Stimulated activated naive CD8-positive, alpha-beta T cell treated with anti-CD3 and anti-CD28 coated beads, Interleukin-15, Interleukin-2, amounts not matched to agents 100 ng/mL and 50 ng/mL, for 24 hours (primary cell): Measurements from ENCODE around the gene SLC34A1.

Experiments used
- H3K27ac Mint-ChIP-seq: one replicate; pipeline ENCODE4 v1.8.0; 2021; ENCODE audit warnings: mild to moderate bottlenecking, mixed read lengths
- H3K27me3 Mint-ChIP-seq: one replicate; pipeline ENCODE4 v1.8.0; 2021; ENCODE audit warnings: mixed read lengths
- H3K36me3 Mint-ChIP-seq: one replicate; pipeline ENCODE4 v1.8.0; 2021; ENCODE audit warnings: low read depth, mixed read lengths
- H3K4me1 Mint-ChIP-seq: one replicate; pipeline ENCODE4 v1.8.0; 2021; ENCODE audit warnings: low read depth, mixed read lengths
- H3K4me3 Mint-ChIP-seq: one replicate; pipeline ENCODE4 v1.8.0; 2021; ENCODE audit warnings: mild to moderate bottlenecking, mixed read lengths
- H3K9me3 Mint-ChIP-seq: one replicate; pipeline ENCODE4 v1.8.0; 2021; ENCODE audit warnings: mixed read lengths

SLC34A1 gene

GRCh38 chr5:177431317-177432142 is 47.3 kb downstream of the SLC34A1 start:
- H3K27ac Mint-ChIP-seq: peak overlapping the region; percentile 97
- peak overlapping the region; percentile 95 for H3K4me3 Mint-ChIP-seq
- peaks cover 69% of the 10 kb centered on the region for H3K36me3 Mint-ChIP-seq
- no peaks in the 10 kb centered on the region for H3K9me3 Mint-ChIP-seq
- no peaks in the 10 kb centered on the region for H3K27me3 Mint-ChIP-seq
- peaks cover 85% of the 10 kb centered on the region for H3K4me1 Mint-ChIP-seq

- H3K27ac Mint-ChIP-seq: peak overlapping the region; percentile 97
- peaks cover 93% of the 10 kb centered on the region for H3K4me1 Mint-ChIP-seq
- no peaks in the 10 kb centered on the region for H3K9me3 Mint-ChIP-seq
- no peaks in the 10 kb centered on the region for H3K27me3 Mint-ChIP-seq
- H3K4me3 Mint-ChIP-seq: peak overlapping the region; percentile 95
- H3K36me3 Mint-ChIP-seq: peaks cover 76% of the 10 kb centered on the region
These were observed 48.1 kb downstream of the SLC34A1 start for GRCh38 chr5:177432143-177432838.

GRCh38 chr5:177432839-177433657 is 48.8 kb downstream of the SLC34A1 start:
- Mint-ChIP-seq H3K27ac (peak overlapping the region; percentile 85), H3K36me3 (peaks cover 79% of the 10 kb centered on the region), H3K4me1 (peaks cover 94% of the 10 kb centered on the region), H3K27me3 (no peaks in the 10 kb centered on the region), H3K9me3 (no peaks in the 10 kb centered on the region), H3K4me3 (peak overlapping the region; percentile 48)

DNA sequence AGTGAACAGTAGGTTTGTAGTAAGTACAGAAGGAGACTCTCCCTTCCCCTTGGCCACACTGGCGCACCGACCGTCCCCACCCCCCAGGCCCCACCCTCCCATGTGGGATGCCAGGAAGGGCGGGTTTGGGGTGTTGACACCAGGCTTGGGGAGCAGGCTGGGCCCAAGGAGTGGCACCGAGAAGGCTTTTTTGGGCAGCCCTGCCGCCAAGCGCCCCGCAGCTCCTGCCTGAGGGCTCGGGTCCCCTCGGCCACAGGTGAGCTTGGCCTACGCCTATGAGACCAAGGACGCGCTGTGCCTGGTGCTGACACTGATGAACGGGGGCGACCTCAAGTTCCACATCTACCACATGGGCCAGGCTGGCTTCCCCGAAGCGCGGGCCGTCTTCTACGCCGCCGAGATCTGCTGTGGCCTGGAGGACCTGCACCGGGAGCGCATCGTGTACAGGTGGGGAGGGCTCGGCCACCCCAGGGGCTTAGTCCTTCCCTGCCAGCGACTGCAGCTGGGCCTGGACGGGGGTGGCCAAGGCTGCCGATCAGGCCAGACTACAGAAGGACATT is 49.5 kb downstream of the SLC34A1 start:
- Mint-ChIP-seq H3K4me1 (peaks cover 87% of the 10 kb centered on the region), H3K27ac (peak overlapping the region; percentile 85), H3K36me3 (peaks cover 81% of the 10 kb centered on the region), H3K27me3 (no peaks in the 10 kb centered on the region), H3K4me3 (peak overlapping the region; percentile 35), H3K9me3 (no peaks in the 10 kb centered on the region)

DNA sequence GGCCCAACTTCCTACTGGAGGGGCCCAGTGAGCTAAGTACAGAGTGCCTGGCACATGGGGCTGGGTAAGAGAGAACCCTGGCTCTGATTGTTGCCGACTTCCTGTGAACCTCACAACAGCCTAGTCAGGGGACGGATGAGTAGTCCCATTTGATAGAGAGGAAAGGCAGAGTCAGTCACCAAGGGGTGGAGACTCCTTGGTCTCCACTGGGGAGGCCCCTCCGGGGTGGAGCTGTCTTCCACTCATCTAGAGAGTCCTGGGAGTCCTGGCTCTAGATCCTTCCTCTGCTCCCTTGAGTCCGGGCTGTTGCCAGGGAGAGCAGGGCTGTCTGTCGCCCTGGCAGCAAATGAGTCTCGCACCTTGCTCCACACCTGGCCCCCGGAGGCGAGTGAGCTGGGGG is 50.2 kb downstream of the SLC34A1 start:
- H3K27me3 Mint-ChIP-seq: no peaks in the 10 kb centered on the region
- peaks cover 85% of the 10 kb centered on the region for H3K4me1 Mint-ChIP-seq
- H3K36me3 Mint-ChIP-seq: peaks cover 80% of the 10 kb centered on the region
- peak overlapping the region; percentile 84 for H3K27ac Mint-ChIP-seq
- H3K9me3 Mint-ChIP-seq: no peaks in the 10 kb centered on the region
- H3K4me3 Mint-ChIP-seq: peak overlapping the region; percentile 57

DNA sequence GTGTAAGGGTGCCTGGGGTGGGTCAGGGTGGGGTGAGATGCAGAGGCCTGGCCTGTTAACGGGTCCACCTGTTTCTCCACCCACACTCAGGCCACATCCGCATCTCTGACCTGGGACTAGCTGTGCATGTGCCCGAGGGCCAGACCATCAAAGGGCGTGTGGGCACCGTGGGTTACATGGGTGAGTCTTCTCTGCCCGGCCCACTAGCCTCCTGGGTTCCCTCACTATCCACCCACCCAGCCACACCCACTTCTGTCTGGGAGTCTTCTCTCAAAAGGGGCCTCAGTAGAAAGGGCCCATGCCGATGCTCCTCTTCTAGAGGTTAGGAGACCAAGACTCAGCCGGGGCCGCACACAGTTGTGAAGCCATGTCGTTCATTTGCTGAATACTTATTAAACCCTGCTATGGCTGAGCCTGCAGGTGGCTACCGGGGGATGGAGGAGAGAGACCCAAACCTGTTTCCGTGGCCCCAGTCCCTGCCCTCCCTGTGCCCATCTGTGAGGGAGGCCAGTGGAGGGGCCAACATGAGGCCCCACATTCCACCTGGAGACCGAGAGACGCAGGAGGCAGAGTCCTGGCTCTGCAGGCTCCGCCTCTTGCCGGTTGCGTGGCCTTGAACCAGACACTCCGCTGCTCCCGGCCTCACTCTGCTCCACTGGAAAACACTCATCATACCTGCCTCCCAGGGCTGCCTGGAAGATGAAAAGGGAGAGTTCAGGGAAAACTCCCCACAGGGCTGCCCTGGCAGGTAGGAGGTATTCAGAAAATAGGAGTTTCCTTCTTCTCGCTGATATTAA is 50.9 kb downstream of the SLC34A1 start:
- Mint-ChIP-seq H3K27me3 (no peaks in the 10 kb centered on the region), H3K4me3 (no peak overlapping the region), H3K36me3 (peaks cover 79% of the 10 kb centered on the region), H3K4me1 (peaks cover 85% of the 10 kb centered on the region), H3K27ac (no peak overlapping the region), H3K9me3 (no peaks in the 10 kb centered on the region)

DNA sequence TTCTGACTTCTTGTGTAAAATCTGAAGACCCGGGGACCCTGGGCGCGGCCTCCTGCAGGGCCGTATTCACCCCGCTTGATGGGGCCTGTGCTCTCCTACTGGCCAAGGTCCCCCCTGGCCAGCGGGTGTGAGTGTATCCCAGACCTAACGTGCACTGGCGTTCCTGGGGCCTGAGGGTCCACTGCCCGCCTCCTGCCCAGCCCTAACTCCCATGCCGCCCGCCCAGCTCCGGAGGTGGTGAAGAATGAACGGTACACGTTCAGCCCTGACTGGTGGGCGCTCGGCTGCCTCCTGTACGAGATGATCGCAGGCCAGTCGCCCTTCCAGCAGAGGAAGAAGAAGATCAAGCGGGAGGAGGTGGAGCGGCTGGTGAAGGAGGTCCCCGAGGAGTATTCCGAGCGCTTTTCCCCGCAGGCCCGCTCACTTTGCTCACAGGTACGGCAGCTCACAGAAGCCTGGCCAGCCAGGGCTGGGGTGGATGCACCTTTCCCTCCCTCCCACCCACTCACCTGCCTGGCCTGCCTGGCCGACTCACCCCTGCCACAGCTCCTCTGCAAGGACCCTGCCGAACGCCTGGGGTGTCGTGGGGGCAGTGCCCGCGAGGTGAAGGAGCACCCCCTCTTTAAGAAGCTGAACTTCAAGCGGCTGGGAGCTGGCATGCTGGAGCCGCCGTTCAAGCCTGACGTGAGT is 51.8 kb downstream of the SLC34A1 start:
- Mint-ChIP-seq H3K9me3 (no peaks in the 10 kb centered on the region), H3K27me3 (no peaks in the 10 kb centered on the region), H3K36me3 (peaks cover 71% of the 10 kb centered on the region), H3K4me3 (no peak overlapping the region), H3K27ac (no peak overlapping the region), H3K4me1 (peaks cover 82% of the 10 kb centered on the region)

DNA sequence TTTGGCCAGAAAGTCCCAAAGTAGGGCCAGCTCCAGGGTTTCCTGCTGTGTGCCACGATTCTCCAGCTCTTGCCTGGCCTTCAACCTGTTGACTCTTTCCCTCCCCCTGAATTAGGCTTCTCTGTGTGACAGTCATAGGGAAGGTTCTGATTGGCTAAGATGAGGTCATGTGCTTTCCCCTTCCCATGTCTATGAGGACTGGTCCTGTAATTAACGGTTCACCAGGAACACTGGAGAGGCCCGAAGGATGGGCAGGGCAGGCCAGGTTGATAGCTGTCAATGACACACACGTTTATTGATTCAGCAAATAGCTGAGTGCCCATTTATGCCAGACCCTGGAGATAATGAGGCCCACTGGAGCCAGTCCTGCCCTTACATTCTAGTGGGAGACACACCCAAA is 53.4 kb downstream of the SLC34A1 start:
- peaks cover 70% of the 10 kb centered on the region for H3K4me1 Mint-ChIP-seq
- peaks cover 70% of the 10 kb centered on the region for H3K36me3 Mint-ChIP-seq

DNA sequence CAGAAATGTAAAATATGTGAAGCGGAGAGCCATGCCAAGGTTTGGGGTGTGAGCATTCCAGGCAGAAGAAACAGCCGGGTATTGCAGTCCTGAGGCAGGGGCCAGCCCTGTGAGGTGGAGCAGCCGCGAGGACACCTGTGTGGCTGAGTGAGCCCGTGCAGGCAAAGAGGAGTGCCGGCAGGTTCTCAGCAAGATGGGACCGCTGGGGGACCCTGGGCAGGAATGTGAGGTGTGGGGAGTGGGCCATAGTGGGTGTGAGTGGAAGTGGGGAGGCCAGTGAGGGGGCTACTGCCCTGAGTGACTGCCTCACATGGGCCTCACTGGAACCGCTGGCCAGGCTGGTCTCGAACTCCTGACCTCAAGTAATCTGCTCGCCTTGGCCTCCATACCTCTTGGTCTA is 54.2 kb downstream of the SLC34A1 start:
- peaks cover 61% of the 10 kb centered on the region for H3K4me1 Mint-ChIP-seq
- no peak overlapping the region for H3K4me3 Mint-ChIP-seq
- peaks cover 67% of the 10 kb centered on the region for H3K36me3 Mint-ChIP-seq
- no peaks in the 10 kb centered on the region for H3K9me3 Mint-ChIP-seq
- H3K27me3 Mint-ChIP-seq: no peaks in the 10 kb centered on the region
- no peak overlapping the region for H3K27ac Mint-ChIP-seq

More for the DNA sequence above, 53.4 kb downstream of the SLC34A1 start:
- Mint-ChIP-seq H3K27ac (peak overlapping the region; percentile 36), H3K27me3 (no peaks in the 10 kb centered on the region), H3K4me3 (no peak overlapping the region), H3K9me3 (no peaks in the 10 kb centered on the region)

GRCh38 chr5:177439518-177440053 is 55.4 kb downstream of the SLC34A1 start:
- H3K36me3 Mint-ChIP-seq: peaks cover 56% of the 10 kb centered on the region
- peaks cover 59% of the 10 kb centered on the region for H3K4me1 Mint-ChIP-seq
- no peaks in the 10 kb centered on the region for H3K9me3 Mint-ChIP-seq
- no peaks in the 10 kb centered on the region for H3K27me3 Mint-ChIP-seq
- H3K4me3 Mint-ChIP-seq: peak overlapping the region; percentile 20
- H3K27ac Mint-ChIP-seq: peak overlapping the region; percentile 82

DNA sequence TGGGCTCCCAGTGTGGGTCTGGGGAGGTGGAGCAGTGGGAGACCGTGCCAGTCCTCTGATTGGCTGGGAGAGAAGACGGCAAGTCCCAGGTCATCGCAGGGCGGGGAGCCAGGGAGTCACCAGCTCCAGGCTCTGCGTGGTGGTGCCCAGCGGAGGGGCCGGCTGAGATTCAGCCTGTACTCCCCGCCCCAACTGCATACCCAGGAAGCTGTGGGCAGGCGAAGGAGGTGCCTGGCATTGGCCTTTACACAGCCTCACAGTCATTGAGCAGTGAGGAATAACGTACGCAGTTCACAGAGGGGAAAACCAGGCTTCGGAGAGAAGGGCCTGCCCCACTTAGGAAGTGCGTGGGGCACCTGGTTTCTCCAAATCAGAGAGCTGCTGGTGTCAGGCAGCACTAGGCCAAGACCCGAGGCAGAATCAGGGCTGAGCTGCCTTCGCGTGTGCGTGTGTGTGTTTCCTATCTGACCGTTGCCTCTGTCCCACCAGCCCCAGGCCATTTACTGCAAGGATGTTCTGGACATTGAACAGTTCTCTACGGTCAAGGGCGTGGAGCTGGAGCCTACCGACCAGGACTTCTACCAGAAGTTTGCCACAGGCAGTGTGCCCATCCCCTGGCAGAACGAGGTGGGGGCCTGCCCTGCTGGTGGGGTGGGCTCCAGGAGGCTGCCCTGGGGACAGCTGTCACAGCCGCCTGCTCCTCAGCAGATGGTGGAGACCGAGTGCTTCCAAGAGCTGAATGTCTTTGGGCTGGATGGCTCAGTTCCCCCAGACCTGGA is 56.2 kb downstream of the SLC34A1 start:
- Mint-ChIP-seq H3K4me3 (peak overlapping the region; percentile 20), H3K27me3 (no peaks in the 10 kb centered on the region), H3K27ac (peak overlapping the region; percentile 82), H3K9me3 (no peaks in the 10 kb centered on the region), H3K36me3 (peaks cover 48% of the 10 kb centered on the region), H3K4me1 (peaks cover 60% of the 10 kb centered on the region)

- Mint-ChIP-seq H3K4me3 (no peak overlapping the region), H3K36me3 (peaks cover 42% of the 10 kb centered on the region), H3K9me3 (no peaks in the 10 kb centered on the region), H3K27me3 (no peaks in the 10 kb centered on the region), H3K4me1 (peaks cover 61% of the 10 kb centered on the region), H3K27ac (peak overlapping the region; percentile 11)
These were observed 57.0 kb downstream of the SLC34A1 start for GRCh38 chr5:177440990-177441780.
